ENCODE data around the gene AP3M1.
"Not testable (repeated sequence)": the region's sequence is repeated elsewhere in the genome, so short reads cannot be mapped to it uniquely, and the experiment has no call there.

The AP3M1 gene

DNA sequence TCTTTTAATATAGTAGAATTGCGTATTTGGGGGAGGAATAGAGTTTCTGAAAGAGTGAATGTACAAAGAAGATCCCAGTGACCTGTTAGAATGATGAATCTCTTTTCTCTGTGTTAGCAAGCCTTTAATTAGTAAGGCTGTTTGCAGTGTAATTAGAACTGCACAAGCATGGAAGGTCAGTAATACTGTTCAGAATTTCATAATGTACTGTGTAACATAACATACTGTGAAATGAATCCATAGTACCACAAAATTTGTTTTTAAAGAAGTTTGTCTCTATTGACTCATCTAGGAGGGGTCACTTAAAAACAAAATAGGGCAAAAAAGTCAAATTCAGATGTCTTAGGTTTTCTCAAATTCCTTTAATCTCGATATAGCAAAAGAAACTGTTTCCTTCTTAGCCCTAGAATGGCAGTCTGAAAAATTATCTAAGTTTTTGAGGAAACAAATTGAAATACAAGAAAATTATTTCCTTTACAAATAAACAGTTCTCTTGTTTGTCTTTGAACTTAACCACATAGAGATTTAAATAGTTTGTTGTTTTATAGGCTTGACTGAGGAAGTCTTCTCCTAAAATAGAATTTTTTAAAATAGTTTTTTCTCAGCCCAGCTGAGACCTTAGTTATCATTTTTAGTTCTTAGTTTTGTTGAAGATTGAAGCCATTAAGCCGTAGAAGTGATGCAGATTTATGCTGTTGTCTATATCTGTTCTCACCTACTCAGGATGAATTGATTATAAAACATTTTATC, 12.9 kb upstream of the AP3M1 start:
- no peak for DNase-seq

DNA sequence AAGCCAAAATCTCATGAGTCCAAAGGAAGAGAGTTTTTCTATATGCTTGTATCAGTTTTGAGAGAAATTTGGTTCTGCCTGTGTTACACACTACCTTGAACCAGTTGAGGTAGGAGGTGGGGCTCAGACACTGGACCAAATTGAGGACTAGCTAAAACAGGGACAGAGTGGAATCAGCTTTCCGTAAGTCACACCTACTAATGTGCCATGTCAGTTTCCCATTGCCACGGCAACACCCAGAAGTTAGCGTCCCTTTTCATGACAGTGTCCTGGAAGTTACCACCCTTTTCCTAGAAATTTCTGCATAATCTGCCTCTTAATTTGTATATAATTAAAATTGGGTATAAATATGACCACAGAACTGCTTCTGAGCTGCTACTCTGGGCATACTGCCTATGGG, 9.4 kb upstream of the AP3M1 start:
- no peak for DNase-seq

DNA sequence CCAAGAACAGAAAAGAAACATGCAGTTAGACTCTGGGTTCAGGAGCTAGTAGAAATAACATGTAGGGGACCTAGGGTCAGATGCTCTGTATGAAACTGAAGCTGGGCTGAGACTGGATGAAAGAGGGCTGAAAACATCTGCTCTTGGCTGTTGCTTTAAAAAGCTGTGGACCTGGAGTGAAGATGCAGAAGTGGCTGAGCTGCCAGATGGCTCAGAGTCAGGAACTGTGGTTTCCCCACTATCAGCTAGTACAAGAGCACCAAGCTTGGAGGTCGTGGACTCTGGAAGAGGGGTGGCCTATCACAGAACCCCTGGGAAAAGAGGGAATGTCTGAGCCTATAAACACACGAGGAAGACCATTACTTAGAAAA, 6.3 kb upstream of the AP3M1 start:
- no peak for DNase-seq

DNA sequence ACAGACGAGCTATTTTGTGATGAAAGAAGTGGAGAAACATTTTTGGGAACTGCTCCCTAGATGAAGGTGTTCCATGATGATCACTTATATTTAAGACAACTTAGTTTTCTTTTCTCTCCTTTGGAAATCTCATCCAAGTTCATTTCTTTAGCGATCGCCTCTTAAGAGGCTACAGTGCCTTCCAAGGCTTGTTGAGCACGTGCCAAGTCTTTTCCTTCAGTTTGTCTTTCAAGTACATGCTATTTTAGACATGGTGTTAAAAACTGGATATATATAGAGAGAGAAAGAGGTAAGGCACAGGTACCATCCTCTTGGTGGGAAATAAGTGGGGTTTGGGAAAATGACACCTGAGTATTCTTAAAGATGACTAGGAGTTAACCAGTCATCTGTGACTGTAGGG, 3.0 kb upstream of the AP3M1 start:
- no peak for DNase-seq

DNA sequence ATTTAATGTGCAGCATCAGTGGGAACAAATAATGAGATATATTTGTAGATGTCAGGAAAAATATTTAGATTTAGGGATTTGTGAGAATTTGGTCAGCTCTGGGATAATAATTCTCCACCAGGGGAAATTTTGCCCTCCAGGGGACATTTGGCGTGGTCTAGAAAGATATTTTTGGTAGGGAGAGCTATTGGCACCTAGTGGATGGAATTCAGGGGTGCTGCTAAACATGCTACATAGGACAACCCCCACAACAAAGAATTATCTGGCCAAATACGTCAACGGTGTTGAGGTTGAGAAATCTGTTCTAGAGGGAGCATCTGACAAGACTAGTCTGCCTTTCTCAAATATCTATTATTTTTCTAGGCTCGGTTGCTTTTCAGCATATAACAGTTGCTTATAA, 2.5 kb upstream of the AP3M1 start:
- peak; percentile 1 for DNase-seq

DNA sequence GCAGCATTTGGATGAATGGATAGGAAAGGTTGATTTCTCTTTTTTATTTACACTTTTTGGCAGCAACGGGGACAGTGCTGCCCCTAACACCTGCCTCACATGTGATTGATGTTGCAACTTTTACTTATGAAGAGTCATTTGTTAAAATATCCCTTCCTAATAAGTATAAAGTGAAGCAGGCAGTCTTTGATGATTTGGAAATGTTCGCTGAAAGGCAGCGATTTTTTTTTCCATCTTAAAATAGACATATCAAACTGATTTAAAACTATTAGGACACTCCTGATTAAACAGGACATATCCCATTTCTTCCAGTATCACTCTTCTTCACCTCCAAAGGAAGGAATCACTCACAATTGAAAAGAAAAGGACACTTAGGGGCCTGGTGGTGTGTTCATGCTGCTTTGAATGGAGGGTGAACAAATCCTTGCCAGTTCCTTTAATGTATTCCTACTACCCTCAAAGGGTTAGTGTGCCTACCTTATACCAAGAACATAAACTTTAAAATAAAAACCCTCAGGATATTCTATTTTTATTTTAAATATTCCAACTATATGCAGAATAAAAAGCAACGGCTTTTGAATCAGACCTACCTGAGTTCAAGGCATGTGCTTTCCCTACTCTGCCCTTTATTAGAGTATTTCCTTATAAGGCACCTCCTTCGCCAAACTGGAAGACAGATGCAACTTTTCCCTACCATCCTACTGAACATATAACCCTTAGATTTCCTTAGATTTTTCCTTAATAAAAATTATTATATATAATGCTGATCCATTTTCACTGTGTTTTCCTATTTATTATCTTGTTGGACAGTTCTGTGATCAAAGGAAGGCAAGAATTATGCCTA, 1.5 kb upstream of the AP3M1 start:
- DNase-seq, result no peak

DNA sequence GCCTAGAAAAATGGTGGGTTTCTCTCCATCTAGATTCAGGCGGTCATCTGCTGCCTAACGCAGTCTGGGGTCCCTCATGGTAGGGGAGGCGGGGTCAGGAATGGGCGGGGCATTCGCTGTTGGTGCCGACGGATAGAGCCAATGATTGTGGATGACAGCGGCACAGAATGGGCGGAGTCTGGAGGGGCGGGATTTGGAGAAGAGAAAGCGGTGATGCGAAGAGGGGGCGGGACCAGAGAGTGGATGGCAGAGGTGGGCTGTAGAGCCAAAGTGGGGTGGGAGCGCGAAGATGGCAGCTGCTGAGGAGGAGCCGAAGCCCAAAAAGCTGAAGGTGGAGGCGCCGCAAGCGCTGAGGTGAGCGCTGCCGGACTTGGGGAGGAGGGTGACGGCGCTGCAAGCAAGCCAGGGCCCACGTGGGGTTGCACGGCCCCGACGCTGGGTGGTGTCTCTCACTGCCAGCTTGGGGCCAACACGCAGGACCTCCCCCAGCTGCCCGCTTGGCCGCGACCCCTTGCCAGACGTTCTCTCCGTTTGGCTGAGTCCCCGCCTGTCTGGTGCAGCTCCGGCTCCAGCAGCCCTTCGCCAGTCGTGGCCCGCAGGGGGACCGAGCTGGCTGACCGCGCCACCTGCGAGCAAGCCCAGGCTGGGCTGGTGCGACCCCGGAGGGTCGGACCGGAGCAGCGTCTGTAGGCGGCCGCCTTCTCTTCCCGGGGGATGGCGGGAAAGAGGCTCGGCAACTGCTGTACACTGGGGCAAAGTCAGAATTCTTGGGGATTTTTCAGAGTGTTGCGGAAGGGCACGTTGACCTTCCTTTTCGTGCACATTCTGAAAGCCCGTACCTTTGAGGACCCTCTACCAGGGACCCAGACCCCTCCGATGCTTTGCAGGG, 606 bp upstream of the AP3M1 start, which contains the start of gene ADK:
TSS of gene ADK (plus strand) at position 232 of the 889 bp plus-strand sequence. CDS start at position 290, 58 bp downstream.
- DNase-seq, result peak; percentile 95

DNA sequence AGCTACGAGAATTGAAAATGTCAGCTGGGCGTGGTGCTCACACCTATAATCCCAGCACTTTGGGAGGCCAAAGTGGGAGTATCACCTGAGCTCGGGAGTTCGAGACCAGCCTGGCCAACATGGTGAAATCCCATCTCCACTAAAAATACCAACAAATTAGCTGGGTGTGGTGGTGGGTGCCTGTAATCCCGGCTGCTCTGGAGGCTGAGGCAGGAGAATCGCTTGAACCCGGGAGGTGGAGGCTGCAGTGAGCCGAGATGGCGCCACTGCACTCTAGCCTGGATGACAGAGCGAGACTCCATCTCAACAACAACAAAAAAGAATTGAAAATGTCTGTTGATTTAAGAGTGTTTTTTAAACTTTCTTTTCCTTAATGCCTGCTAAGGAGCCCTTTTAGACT, 3.6 kb downstream of the AP3M1 start:
- DNase-seq, result not testable (repeated sequence)

DNA sequence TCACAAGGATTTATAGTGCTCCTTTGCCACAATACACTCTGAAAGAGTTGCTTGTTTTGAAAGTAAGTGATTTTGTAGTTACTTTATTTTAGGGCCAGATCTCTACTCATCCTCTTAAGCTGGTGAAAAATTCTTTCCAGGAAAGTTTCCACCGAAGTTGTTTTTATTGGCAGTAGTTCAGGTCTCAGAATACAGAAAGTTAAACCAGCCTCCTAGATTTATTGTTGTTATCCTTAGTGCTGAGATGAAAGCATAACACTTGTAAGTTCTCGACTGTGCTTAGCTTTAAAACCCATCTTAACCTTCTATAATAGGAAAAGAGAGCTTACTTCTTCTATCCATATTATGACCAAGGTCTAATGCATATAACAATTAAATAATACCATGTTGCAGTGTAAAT, 5.5 kb downstream of the AP3M1 start:
- no peak for DNase-seq

DNA sequence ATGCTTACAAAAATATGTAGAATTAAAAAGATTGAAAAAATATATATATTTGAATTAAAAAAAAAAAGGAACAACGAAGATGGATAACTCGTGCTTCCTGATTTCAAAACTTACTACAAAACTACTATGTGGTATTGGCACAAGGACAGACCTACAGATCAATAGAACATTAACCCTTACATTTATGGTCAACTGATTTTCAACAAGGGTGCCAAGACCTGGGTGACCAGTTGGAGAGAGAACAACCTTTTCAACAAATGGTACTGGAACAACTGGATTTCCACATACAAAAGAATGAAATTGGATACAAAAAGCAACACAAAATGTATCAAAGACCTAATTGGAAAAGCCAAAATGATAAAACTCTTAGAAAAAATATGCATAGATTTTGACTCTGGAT, 10.1 kb downstream of the AP3M1 start:
- no peak for DNase-seq

DNA sequence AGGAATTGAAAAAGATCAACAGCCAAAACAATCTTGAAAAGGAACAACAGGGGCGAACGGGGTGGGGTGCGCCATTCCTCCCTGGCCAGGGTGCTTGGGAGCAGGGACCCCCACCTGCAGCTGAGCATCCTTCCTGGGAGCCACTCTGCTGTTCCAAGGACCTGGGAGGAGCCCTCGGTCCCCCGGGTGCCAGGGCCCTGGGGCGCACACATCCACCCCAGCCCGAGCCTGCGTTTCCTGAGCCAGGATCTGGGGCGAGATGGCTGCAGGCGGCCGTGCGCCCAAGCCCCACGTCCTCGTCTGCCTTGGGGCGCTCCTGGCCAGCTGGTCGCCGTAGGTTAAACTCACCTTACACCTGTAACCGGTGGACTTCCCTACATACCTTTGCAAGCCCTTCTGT, 10.6 kb downstream of the AP3M1 start:
- DNase-seq, result no peak

DNA sequence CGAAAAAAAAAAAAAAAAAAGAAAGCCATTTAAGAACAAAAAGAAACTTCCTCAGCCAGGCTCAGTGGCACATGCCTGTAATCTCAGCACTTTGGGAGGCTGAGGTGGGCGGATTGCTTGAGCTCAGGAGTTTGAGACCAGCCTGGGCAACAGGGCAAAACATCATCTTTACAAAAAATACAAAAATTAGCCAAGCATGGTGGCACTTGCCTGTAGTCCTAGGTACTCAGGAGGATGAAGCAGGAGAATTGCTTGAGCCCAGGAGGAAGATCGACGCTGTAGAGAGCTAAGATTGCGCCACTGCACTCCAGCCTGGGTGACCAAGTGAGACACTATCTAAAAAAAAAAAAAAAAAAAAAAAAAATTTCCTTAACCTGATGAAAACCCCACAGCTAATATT, 12.0 kb downstream of the AP3M1 start:
- DNase-seq, result not testable (repeated sequence)

DNA sequence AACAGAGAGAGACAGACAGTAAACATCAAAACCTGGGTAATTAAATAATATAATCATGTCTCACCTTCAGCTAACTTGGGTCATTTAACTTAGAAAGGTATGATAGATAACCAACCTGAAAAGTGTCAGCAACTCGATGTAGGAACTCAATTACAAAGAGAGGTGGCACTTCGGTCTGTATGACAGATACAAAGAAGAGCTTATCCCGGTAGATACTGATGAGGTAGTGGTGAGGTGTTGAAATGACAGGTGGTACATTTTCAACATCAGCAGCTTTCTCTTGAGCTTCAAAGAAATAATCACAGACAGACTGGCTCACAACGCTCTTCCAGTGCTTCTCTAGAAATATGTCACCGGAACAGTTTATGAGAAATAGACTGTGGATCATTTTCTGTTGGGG, 12.6 kb downstream of the AP3M1 start:
- no peak for DNase-seq

DNA sequence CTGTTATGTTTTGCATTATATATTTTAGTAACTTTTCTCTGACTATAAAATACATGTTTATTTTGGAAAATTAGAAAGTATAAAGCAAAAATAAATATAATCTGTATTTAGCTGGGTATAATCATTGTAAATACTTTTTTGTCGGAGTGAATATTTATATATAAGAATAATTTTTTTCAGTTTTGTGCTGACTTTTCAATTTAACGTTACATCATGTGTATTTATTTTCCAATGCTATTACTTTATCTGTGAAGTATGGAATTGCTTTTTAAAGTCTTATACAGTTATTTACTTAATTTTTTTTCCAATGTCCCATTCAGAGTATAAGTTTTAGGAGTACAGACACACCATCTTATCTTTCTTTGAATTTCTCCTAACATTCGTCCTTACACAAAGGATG, 15.2 kb downstream of the AP3M1 start:
- no peak for DNase-seq

DNA sequence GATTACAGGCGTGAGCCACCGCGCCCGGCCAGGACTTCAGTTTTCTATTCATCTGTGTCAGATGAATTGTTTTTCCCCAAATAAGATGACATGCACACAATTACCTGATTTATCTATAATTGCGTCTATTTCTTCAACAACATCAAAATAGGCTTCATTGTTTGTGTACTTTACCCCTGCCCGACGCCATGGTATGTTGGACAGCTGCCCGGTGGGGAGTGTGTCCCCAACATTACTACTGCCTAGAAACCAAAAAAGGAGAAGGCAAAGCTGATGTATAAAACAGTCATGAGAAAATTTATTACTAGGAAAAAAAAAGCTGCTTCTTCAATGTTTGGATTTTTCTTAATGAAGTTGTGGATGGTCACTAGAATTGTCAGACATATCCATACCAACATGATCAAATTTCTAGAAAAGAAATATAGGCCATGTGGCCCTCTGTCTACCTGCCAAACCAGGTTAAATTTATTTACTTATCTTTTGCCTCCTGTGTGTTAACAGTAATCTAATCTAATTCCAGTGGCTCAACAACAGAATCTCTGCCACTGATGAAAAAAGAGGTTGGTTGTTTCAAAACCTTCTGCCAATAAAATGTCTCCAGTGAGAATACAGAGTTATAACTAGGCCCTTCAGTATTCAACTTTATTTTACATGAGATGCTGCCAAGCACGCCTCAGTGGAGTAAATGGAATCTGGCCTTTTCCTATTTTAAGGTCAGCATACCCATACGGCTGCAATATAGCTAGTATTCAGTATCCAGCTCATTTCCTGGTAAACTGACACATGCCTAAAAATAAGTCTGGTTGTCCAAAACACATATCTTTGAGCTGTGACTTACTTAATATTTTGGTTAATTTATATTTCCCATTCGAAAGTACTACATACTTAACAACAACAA, 16.5 kb downstream of the AP3M1 start:
- peak; percentile 33 for DNase-seq

DNA sequence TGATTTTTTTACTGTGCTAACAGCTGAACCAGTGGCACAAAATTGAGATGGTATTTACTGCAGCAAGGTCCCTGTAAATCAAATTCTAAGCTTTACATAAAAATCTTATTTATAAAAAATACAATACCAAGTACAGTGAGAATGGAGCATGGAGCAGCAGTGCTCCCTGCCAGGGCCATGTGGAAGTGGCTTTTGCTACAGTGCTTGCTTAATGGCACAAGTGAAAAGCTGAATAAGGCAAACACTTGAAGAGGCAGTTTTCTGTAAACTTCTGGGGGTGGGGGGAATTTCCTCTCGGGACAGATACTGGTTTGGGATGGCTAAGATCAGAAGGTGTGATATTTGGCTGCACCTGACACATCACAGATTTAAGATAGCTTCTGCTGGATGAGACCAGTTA, 27.5 kb downstream of the AP3M1 start:
- no peak for DNase-seq

DNA sequence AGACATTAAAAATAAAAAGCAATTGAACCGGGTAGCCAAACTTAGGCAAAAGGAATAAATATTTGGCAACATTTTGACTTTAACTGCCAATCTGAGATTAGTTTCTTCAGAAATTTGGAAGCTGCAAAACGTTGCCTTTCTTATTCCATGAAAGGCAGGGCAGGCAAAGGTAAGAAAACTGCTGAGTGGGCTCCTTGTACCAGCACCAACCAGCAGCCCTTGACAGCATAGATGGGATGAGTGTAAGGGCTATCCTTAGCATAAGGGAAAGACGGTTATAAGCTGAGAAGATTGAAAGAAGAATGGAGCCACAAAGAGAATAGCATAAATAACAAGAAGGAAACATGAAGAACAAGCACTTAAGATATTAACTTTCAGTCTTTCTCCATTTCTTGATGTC, 28.6 kb downstream of the AP3M1 start:
- no peak for DNase-seq

DNA sequence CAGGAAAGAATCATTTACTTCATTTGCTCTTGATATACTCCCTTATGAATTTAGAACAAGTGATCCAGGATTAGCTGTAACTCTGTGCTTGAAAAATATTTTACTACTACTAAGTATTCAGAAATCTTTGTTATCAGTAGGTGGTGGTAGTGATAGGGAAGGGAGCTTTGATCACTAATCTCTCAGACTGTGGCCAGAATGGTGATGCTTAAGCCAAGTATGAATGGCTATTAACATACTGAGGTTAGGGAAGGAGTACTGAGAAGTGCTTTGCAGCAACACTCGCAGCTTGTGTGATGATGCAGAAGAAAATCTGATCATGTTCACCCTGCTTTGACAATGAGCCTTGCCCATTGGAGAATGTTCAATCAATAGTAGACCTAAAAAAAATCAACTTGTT, 29.3 kb downstream of the AP3M1 start:
- DNase-seq, result no peak

DNA sequence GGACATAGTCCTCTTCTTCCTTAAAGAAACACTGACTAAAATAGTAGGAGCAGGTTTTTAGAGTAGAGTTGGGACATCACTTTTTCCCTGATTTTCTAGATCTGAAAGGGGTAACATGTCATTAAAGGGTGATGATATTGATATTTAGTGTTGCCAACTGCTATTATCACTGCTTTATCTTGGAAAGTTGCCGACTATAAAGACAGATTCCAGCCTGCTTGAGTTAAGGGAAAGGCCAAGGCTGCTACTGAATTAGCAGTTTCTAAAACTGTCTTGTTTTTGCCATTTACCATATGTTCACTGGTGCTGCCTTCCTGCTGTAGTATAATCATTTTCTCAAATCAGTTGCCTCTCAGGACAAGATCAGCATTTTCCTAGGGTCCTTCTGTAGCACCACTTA, 29.7 kb downstream of the AP3M1 start:
- DNase-seq, result no peak

DNA sequence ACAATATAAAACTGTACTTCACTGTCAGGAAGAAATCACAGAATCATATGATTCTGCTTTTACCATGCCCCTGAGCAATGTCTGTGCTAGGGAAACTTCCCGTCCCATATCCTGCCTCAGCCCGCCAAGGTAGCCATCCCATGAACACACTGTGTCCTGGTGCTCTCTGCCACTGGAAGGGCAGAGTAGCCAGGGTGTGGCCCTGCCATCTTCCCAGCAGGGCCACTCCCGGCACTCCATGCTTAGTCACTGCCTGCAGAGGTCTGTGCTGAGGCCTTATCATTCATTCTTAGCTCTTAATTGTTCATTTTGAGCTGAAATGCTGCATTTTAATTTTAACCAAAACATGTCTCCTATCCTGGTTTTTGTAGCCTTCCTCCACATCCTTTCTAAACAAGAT, 31.8 kb downstream of the AP3M1 start:
- DNase-seq, result no peak

DNA sequence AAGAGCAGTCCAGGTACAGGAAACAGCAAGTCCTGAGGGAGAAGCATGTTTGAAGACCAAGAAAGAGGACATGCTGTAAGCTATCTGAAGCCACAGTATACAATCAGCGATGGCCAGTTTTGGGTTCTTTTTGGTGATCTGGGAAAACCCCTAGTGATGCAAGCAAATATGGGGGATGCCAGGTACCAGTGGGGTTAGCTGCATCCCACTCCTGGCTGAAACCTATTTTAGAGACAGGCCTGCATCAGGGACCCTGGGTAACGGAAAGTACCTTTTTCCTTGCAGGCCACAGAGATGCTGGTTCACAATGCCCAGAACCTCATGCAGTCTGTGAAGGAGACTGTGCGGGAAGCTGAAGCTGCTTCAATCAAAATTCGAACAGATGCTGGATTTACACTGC, 32.9 kb downstream of the AP3M1 start:
- no peak for DNase-seq

DNA sequence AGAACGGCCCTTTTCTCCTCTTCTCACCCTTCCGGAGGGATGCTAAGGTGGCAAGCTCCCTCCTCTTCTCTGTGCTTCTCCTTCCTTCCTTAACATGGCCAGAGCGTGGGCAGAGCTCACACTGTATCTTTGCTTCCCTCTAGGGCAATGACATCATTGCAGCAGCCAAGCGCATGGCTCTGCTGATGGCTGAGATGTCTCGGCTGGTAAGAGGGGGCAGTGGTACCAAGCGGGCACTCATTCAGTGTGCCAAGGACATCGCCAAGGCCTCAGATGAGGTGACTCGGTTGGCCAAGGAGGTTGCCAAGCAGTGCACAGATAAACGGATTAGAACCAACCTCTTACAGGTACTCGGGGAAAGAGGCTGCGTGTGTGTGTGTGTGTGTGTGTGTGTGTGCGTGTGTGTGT, 36.6 kb downstream of the AP3M1 start:
- no peak for DNase-seq

All from COR-L47 (cell line).